GM18505 (cell line): ENCODE results near the gene RFTN2.
"Not testable (repeated sequence)": the region's sequence is repeated elsewhere in the genome, so short reads cannot be mapped to it uniquely, and the experiment has no call there.

ENCODE experiments used
- ATAC-seq: cut with Tn5 transposase; IDR thresholded peaks from one replicate; pipeline ENCODE4 v1.9.1; 2021; ENCODE audit not compliant: unreplicated experiment
- POLR2A ChIP-seq: IDR thresholded peaks from 4 replicates; pipeline ENCODE4 v1.6.1; 2011; ENCODE audit warnings: borderline replicate concordance; ENCODE audit not compliant: insufficient read depth, insufficient read length; ENCODE audit errors: extremely low read depth

RFTN2 gene

GRCh38 chr2:197573608-197574007 lies 101.8 kb downstream of the RFTN2 start:
- TF ChIP-seq POLR2A = no peak
- ATAC-seq = no peak

DNA sequence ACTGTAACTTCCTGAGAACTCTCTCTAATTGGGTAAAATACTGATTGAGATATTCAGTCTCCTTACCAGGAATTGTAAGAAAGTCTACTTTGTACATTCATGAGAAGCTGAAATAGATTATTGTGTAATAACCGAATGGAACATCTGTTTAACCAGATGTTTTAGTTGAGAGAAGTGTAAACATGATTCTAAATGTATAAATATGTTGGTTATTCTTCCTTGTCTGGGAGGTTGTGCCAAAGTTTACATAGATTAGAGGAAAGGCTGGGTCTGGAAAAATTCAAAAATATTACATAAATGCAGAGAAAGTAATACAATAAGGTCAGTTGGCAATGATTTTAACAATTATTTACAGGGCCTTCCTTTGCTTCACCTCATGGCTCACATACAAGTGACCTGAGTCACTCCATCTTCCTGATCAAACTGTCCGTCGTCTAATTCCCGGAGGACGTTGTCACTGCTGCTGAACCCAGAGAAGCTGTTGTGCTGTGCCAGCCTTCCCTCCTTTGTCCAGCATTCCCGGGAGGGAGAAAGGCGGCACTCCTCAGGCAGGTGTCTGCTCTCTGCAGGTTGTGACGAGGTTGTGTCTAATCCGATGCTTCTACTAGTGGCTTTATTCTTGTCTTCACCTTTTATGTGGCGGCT lies 103.6 kb downstream of the RFTN2 start:
- no peak for TF ChIP-seq POLR2A
- no peak for ATAC-seq

DNA sequence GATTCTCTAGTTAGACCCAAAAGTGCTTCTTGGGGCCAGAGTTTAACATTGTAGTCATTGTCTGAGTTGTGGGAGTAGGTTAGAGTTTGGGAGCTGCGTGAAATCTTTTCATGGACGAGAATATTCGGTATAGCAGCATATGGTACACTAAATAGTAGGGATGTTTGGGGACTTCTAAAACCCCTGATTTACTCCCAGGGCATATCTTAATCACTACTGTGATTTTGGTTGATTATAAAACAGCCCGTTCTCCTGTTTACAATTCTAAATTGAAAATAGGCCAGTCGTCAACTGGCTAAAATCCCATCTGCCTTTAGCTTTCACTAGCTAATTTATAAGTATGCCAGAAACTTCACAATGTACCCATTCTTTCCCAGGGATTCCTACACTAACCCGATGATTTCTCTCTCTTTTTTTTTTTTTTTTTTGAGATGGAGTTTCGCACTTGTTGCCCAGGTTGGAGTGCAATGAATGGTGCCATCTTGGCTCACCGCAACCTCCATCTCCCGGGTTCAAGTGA lies 115.2 kb downstream of the RFTN2 start:
- TF ChIP-seq POLR2A = no peak
- ATAC-seq = no peak

GRCh38 chr2:197559681-197560080 lies 115.7 kb downstream of the RFTN2 start:
- ATAC-seq = no peak
- no peak for TF ChIP-seq POLR2A

DNA sequence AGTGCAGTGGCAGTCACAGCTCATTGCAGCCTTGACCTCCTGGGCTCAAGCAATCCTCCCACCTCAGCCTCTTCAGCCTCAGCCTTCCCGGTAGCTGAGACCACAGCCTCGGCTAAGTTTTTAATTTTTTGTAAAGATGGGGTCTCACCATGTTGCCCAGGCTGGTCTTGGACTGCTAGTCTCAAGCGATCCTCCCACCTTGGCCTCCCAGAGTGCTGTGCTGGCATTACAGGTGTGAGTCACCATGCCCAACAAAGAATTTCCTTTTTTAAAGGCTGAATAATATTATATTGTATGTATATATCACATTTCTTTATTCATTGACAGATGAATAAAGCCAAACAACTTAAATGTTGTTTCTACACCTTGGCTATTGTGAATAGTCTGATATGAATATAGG lies 117.0 kb downstream of the RFTN2 start:
- no peak for TF ChIP-seq POLR2A
- ATAC-seq = no peak

GRCh38 chr2:197556456-197556855 lies 118.9 kb downstream of the RFTN2 start:
- ATAC-seq = no peak
- TF ChIP-seq POLR2A = no peak

GRCh38 chr2:197555467-197555866 lies 119.9 kb downstream of the RFTN2 start:
- no peak for TF ChIP-seq POLR2A
- ATAC-seq = no peak

DNA sequence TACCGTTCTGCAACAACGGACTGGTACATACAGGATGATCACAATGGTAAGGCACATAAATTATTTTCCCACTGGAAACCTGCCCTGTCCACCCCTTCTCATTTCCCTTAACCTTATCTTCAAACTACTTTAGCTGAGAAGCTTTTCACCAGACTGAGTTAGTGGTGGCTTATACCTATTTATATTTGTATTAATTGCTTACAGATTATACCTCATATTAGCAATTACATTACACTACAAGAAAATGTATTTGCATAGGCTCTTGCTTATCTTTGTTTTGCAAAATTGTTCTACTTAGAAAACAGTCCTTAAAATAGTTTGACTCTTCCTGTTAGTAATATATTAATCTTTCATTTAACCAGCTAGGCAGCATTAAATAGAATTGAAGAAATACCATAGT lies 124.1 kb downstream of the RFTN2 start:
- ATAC-seq = not testable (repeated sequence)

GRCh38 chr2:197548582-197548981 lies 126.8 kb downstream of the RFTN2 start:
- TF ChIP-seq POLR2A = no peak

GRCh38 chr2:197547163-197547900 lies 128.1 kb downstream of the RFTN2 start:
- no peak for TF ChIP-seq POLR2A
- ATAC-seq = no peak

More at GRCh38 chr2:197548582-197548981, 126.8 kb downstream of the RFTN2 start:
- ATAC-seq = no peak

DNA sequence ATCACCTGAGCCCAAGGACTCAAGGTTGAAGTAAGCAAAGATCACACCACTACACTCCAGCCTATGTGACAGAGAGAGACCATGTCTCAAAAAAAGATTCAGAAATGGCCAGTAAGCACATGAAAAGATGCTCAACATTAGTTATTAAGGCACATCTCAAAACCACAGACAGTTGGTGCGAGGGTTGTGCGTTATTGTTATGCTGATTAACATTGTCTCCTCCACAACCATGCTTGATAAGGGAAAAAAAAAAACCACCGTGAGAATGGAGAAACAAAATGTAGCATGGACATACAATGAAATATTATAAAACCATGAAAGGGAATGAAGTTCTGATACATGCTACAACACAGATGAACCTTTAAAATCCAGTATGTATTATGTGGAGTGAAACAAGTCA lies 132.2 kb downstream of the RFTN2 start:
- no peak for TF ChIP-seq POLR2A
- ATAC-seq = no peak

DNA sequence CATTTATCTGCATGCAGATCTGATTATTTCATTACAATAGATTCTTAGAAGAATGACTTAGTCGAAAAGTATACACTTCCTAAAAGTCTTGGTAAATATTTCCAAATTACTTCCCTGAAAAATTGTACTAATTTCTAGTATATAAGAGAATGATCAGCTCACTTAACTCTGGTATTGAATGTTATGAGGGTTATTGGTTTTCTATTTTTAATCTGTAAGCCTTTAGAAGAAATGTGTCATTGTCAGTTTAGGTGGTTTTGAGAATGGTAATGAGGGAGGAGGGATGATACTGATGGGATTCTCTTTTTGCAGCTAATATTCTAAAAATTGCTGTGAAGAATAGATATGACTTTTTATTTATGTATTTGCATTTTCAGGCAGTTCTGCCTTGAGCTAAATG lies 135.7 kb downstream of the RFTN2 start:
- no peak for ATAC-seq
- TF ChIP-seq POLR2A = no peak

GRCh38 chr2:197538412-197538811 lies 137.0 kb downstream of the RFTN2 start:
- TF ChIP-seq POLR2A = no peak
- no peak for ATAC-seq
